DMS 273 treated with DMSO at 0.1 percent for 48 hours (cell line): Measurements from ENCODE around the gene SPON1.

Source experiments
- DNase-seq: peaks from one replicate; lab custom pipeline; 2025; lab: John Stamatoyannopoulos, UW

SPON1 gene

GRCh38 chr11:13944016-13944415 is 18.5 kb upstream of the SPON1 start:
- DNase-seq: no peak

GRCh38 chr11:13944911-13945425 is 17.6 kb upstream of the SPON1 start:
- DNase-seq: no peak

- no peak for DNase-seq
Observed at GRCh38 chr11:13947379-13947778, 15.1 kb upstream of the SPON1 start.

- no peak for DNase-seq
Observed at GRCh38 chr11:13949876-13950275, 12.6 kb upstream of the SPON1 start.

GRCh38 chr11:13952221-13952620 is 10.3 kb upstream of the SPON1 start:
- no peak for DNase-seq

- DNase-seq: no peak
Observed at GRCh38 chr11:13952668-13953067, 9.9 kb upstream of the SPON1 start.

GRCh38 chr11:13954591-13954990 is 7.9 kb upstream of the SPON1 start:
- no peak for DNase-seq

GRCh38 chr11:13955971-13956421 is 6.5 kb upstream of the SPON1 start:
- DNase-seq: no peak

- DNase-seq: no peak
Observed at GRCh38 chr11:13956988-13957387, 5.5 kb upstream of the SPON1 start.

- no peak for DNase-seq
Observed at GRCh38 chr11:13958641-13959400, 3.7 kb upstream of the SPON1 start.

GRCh38 chr11:13962198-13962561 is 343 bp upstream of the SPON1 start:
- DNase-seq: no peak

GRCh38 chr11:13963169-13963948 is 836 bp downstream of the SPON1 start:
- DNase-seq: no peak

GRCh38 chr11:13963949-13964770 is 1.6 kb downstream of the SPON1 start:
- DNase-seq: no peak

- DNase-seq: no peak
Observed at GRCh38 chr11:13964771-13965074, 2.2 kb downstream of the SPON1 start.

- DNase-seq: no peak
Observed at GRCh38 chr11:13965337-13965736, 2.8 kb downstream of the SPON1 start.

GRCh38 chr11:13966013-13966412 is 3.5 kb downstream of the SPON1 start:
- DNase-seq: no peak

GRCh38 chr11:13966486-13966885 is 4.0 kb downstream of the SPON1 start:
- no peak for DNase-seq

GRCh38 chr11:13970986-13971385 is 8.5 kb downstream of the SPON1 start:
- DNase-seq: no peak

GRCh38 chr11:13972043-13972910 is 9.8 kb downstream of the SPON1 start:
- no peak for DNase-seq

GRCh38 chr11:13972944-13973343 is 10.4 kb downstream of the SPON1 start:
- no peak for DNase-seq

- no peak for DNase-seq
Observed at GRCh38 chr11:13974631-13975030, 12.1 kb downstream of the SPON1 start.
